WTC11 (cell line): ENCODE measurements around the gene ST8SIA1. TPM values are rescaled to one million over a fixed set of nuclear protein-coding genes. Genes with fewer than 3 reads are reported as not detected.

Experiments used
- ATAC-seq: fragments of 200-7000 bp; cut with Tn5 transposase; 2 replicates; pipeline ENCODE4 v1.10.0; 2021; ENCODE audit warnings: mild to moderate bottlenecking, moderate library complexity
- CTCF ChIA-PET: fragments of 300-600 bp; sonication (Branson Sonifier 250); formaldehyde crosslinking; loops from one replicate; lab custom pipeline; 2021; ENCODE audit warnings: antibody characterized with exemption; lab: Charles Lee
- POLR2A ChIA-PET: fragments of 350-600 bp; sonication (Branson Sonifier 250); formaldehyde crosslinking; loops from one replicate; lab custom pipeline; 2021; ENCODE audit warnings: antibody characterized with exemption; lab: Charles Lee
- DNase-seq: peaks from one replicate; pipeline ENCODE4 v3.0.0; 2021; ENCODE audit warnings: low spot score
- H3K27ac Mint-ChIP-seq: 2 replicates; pipeline ENCODE4 v1.8.0; 2021; ENCODE audit warnings: mixed read lengths
- H3K27me3 Mint-ChIP-seq: 2 replicates; pipeline ENCODE4 v1.8.0; 2021; ENCODE audit warnings: low read depth, mild to moderate bottlenecking, moderate library complexity, mixed read lengths
- H3K36me3 Mint-ChIP-seq: 2 replicates; pipeline ENCODE4 v1.8.0; 2021; ENCODE audit warnings: mixed read lengths
- H3K4me1 Mint-ChIP-seq: 2 replicates; pipeline ENCODE4 v1.8.0; 2022; ENCODE audit warnings: mixed read lengths
- H3K4me3 Mint-ChIP-seq: 2 replicates; pipeline ENCODE4 v1.8.0; 2021; ENCODE audit warnings: mild to moderate bottlenecking, moderate library complexity, mixed read lengths
- H3K9me3 Mint-ChIP-seq: 2 replicates; pipeline ENCODE4 v1.8.0; 2021; ENCODE audit warnings: mixed read lengths
- FOXK1 ChIP-seq: sonication (generic); formaldehyde crosslinking; IDR thresholded peaks from 2 replicates; pipeline ENCODE4 v1.8.0; 2022; ENCODE audit warnings: mild to moderate bottlenecking, moderate library complexity, missing genetic modification reagents
- FOXP1 ChIP-seq: sonication (generic); formaldehyde crosslinking; IDR thresholded peaks from 2 replicates; pipeline ENCODE4 v1.8.0; 2022; ENCODE audit warnings: missing genetic modification reagents, mild to moderate bottlenecking, moderate library complexity, borderline replicate concordance
- GABPB1 ChIP-seq: sonication (generic); formaldehyde crosslinking; IDR thresholded peaks from 2 replicates; pipeline ENCODE4 v1.8.1; 2023; ENCODE audit warnings: mild to moderate bottlenecking, missing genetic modification reagents
- GRHL2 ChIP-seq: fragments of 250-450 bp; sonication (Bioruptor Pico); IDR thresholded peaks from 2 replicates; pipeline ENCODE4 v1.8.0; 2022; ENCODE audit warnings: mild to moderate bottlenecking, moderate library complexity; ENCODE audit not compliant: insufficient replicate concordance, severe bottlenecking
- KAT7 ChIP-seq: sonication (generic); formaldehyde crosslinking; IDR thresholded peaks from 2 replicates; pipeline ENCODE4 v1.8.1; 2023; ENCODE audit warnings: missing genetic modification reagents, mild to moderate bottlenecking, borderline replicate concordance
- NFE2L1 ChIP-seq: sonication (generic); formaldehyde crosslinking; IDR thresholded peaks from 2 replicates; pipeline ENCODE4 v1.8.1; 2023; ENCODE audit warnings: missing genetic modification reagents
- NFYB ChIP-seq: sonication (generic); formaldehyde crosslinking; conservative IDR thresholded peaks from 2 replicates; pipeline ENCODE4 v1.8.0; 2022; ENCODE audit warnings: low read depth, missing genetic modification reagents
- NR2C2 ChIP-seq: sonication (generic); formaldehyde crosslinking; IDR thresholded peaks from 2 replicates; pipeline ENCODE4 v1.8.0; 2022; ENCODE audit warnings: mild to moderate bottlenecking, missing genetic modification reagents
- NR3C1 ChIP-seq: sonication (generic); formaldehyde crosslinking; conservative IDR thresholded peaks from 2 replicates; pipeline ENCODE4 v1.8.1; 2023; ENCODE audit warnings: low read depth, mild to moderate bottlenecking, missing genetic modification reagents
- SMAD4 ChIP-seq: sonication (generic); formaldehyde crosslinking; IDR thresholded peaks from 2 replicates; pipeline ENCODE4 v1.8.0; 2022; ENCODE audit warnings: mild to moderate bottlenecking, missing genetic modification reagents
- SP1 ChIP-seq: sonication (generic); formaldehyde crosslinking; conservative IDR thresholded peaks from 2 replicates; pipeline ENCODE4 v1.8.1; 2022; ENCODE audit warnings: missing genetic modification reagents
- TCF7 ChIP-seq: sonication (generic); formaldehyde crosslinking; IDR thresholded peaks from 2 replicates; pipeline ENCODE4 v1.8.0; 2022; ENCODE audit warnings: mild to moderate bottlenecking, low read depth, missing genetic modification reagents, moderate library complexity
- ZBTB21 ChIP-seq: sonication (generic); formaldehyde crosslinking; IDR thresholded peaks from 2 replicates; pipeline ENCODE4 v1.8.1; 2023; ENCODE audit warnings: mild to moderate bottlenecking, missing genetic modification reagents, borderline replicate concordance
- ZNF219 ChIP-seq: sonication (generic); formaldehyde crosslinking; IDR thresholded peaks from 2 replicates; pipeline ENCODE4 v1.8.0; 2023; ENCODE audit warnings: missing genetic modification reagents, mild to moderate bottlenecking, borderline replicate concordance
- ZNF263 ChIP-seq: sonication (generic); formaldehyde crosslinking; IDR thresholded peaks from 2 replicates; pipeline ENCODE4 v1.8.1; 2022; ENCODE audit warnings: low read depth, mild to moderate bottlenecking, moderate library complexity, missing genetic modification reagents
- ZNF416 ChIP-seq: fragments of 250-450 bp; sonication (Bioruptor Pico); IDR thresholded peaks from 2 replicates; pipeline ENCODE4 v1.9.0; 2021; ENCODE audit warnings: mild to moderate bottlenecking, inconsistent platforms
- total RNA-seq: library from RNA; stranded (reverse); gene quantifications from 3 replicates; pipeline ENCODE4 v1.2.3, GENCODE V29; 2021
- TF ChIP-seq, protein P1 (sequence below): fragments of 250-450 bp; sonication (Bioruptor Pico); IDR thresholded peaks from 2 replicates; pipeline ENCODE4 v1.9.0; 2021; ENCODE audit warnings: mild to moderate bottlenecking
- TF ChIP-seq, protein P2 (sequence below): sonication (generic); formaldehyde crosslinking; IDR thresholded peaks from 2 replicates; pipeline ENCODE4 v1.8.0; 2022; ENCODE audit warnings: mild to moderate bottlenecking, missing genetic modification reagents
- TF ChIP-seq, protein P3 (sequence below): sonication (generic); formaldehyde crosslinking; IDR thresholded peaks from 2 replicates; pipeline ENCODE4 v1.8.1; 2022; ENCODE audit warnings: mild to moderate bottlenecking, missing genetic modification reagents, moderate library complexity, borderline replicate concordance
- TF ChIP-seq, protein P4 (sequence below): fragments of 200-600 bp; IDR thresholded peaks from 2 replicates; pipeline ENCODE4 v1.8.0; 2022; ENCODE audit warnings: antibody characterized with exemption
- TF ChIP-seq, protein P5 (sequence below): fragments of 250-450 bp; sonication (Bioruptor Pico); IDR thresholded peaks from 2 replicates; pipeline ENCODE4 v1.9.0; 2021; ENCODE audit warnings: moderate library complexity, mild to moderate bottlenecking, inconsistent platforms, borderline replicate concordance
- TF ChIP-seq, protein P6 (sequence below): fragments of 250-450 bp; sonication (Bioruptor Pico); IDR thresholded peaks from 2 replicates; pipeline ENCODE4 v1.9.0; 2021; ENCODE audit warnings: mild to moderate bottlenecking
- TF ChIP-seq, protein P7 (sequence below): sonication (generic); formaldehyde crosslinking; IDR thresholded peaks from 2 replicates; pipeline ENCODE4 v1.8.1; 2023; ENCODE audit warnings: mild to moderate bottlenecking, missing genetic modification reagents, moderate library complexity

The ST8SIA1 gene
- total RNA-seq, 1 experiment from 2014 or later: 2.3 TPM

DNA sequence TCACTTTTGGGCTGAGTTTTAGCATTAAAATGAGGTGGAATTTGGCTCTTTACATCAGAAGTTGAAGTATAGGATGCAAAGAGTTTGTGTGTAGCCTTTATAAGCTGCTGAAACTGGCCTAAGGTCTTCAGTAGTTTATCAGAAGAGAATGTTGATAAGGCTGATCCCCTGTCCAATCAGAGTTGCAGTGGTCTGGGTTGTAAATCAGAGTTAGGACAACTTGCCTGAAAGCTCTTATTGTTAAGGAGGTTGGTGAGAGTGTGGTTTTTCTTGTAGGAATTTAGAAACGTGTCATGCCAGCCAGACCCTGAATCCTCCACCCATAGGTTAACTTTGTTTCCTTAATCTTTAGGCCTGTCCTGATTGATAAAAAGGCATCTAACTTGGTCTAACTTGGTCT lies 143.5 kb downstream of the ST8SIA1 start:
- H3K4me3 Mint-ChIP-seq: no peak overlapping the region
- no peaks in the 10 kb centered on the region for H3K9me3 Mint-ChIP-seq
- ChIA-PET CTCF (interaction anchor here (1.0 kb wide), 2 partner anchors 41 to 144 kb away, joined by 3 to 4 read pairs; no protein-coding TSS in a partner anchor), POLR2A (no interaction called here)
- no peak overlapping the region for H3K27ac Mint-ChIP-seq
- DNase-seq: no peak
- H3K4me1 Mint-ChIP-seq: no peaks in the 10 kb centered on the region
- H3K36me3 Mint-ChIP-seq: no peaks in the 10 kb centered on the region
- no peaks in the 10 kb centered on the region for H3K27me3 Mint-ChIP-seq
- TF ChIP-seq SMAD4 (CRISPR knock-in tag): no peak
- no peak for TF ChIP-seq GABPB1 (CRISPR knock-in tag)
- TF ChIP-seq NFE2L1 (CRISPR knock-in tag): no peak
- TF ChIP-seq, protein P1, sequence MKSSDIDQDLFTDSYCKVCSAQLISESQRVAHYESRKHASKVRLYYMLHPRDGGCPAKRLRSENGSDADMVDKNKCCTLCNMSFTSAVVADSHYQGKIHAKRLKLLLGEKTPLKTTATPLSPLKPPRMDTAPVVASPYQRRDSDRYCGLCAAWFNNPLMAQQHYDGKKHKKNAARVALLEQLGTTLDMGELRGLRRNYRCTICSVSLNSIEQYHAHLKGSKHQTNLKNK: no peak
- no peak for TF ChIP-seq ZNF219 (CRISPR knock-in tag)
- no peak for TF ChIP-seq ZNF416
- TF ChIP-seq NFYB: no peak
- no peak for ATAC-seq

DNA sequence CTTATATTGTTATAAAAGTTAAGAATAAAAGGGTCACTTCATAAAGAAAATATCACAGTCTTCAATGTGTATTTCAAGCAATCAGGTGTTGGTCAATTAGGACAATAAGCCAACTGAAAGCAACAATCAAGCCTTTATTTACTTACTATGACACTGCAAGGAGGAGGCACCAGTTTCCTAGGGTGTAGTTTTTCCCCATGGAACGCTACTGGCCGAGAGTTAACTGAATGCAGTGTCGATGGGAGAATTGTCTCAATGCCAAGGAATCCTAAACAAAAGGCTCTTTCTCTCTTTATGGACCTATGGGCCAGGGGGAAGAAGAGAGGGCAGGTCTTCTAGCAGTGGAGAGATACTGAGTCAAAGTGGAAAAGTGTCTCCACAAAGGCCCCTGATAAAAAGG lies 146.1 kb downstream of the ST8SIA1 start:
- Mint-ChIP-seq H3K27ac (no peak overlapping the region), H3K27me3 (no peaks in the 10 kb centered on the region), H3K4me3 (no peak overlapping the region), H3K4me1 (no peaks in the 10 kb centered on the region), H3K36me3 (no peaks in the 10 kb centered on the region), H3K9me3 (no peaks in the 10 kb centered on the region)
- no peak for DNase-seq
- ATAC-seq: no peak
- ChIA-PET CTCF (no interaction called here), POLR2A (no interaction called here)
- TF ChIP-seq KAT7 (CRISPR knock-in tag) (no peak), NR3C1 (CRISPR knock-in tag) (no peak), ZNF416 (no peak), NR2C2 (no peak), ZNF263 (CRISPR knock-in tag) (no peak), ZBTB21 (CRISPR knock-in tag) (no peak), TCF7 (CRISPR knock-in tag) (no peak), FOXP1 (CRISPR knock-in tag) (no peak), FOXK1 (CRISPR knock-in tag) (no peak), GRHL2 (no peak), SP1 (no peak)
- TF ChIP-seq, protein P2, sequence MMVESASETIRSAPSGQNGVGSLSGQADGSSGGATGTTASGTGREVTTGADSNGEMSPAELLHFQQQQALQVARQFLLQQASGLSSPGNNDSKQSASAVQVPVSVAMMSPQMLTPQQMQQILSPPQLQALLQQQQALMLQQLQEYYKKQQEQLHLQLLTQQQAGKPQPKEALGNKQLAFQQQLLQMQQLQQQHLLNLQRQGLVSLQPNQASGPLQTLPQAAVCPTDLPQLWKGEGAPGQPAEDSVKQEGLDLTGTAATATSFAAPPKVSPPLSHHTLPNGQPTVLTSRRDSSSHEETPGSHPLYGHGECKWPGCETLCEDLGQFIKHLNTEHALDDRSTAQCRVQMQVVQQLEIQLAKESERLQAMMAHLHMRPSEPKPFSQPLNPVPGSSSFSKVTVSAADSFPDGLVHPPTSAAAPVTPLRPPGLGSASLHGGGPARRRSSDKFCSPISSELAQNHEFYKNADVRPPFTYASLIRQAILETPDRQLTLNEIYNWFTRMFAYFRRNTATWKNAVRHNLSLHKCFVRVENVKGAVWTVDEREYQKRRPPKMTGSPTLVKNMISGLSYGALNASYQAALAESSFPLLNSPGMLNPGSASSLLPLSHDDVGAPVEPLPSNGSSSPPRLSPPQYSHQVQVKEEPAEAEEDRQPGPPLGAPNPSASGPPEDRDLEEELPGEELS (CRISPR knock-in tag): no peak
- TF ChIP-seq, protein P3, sequence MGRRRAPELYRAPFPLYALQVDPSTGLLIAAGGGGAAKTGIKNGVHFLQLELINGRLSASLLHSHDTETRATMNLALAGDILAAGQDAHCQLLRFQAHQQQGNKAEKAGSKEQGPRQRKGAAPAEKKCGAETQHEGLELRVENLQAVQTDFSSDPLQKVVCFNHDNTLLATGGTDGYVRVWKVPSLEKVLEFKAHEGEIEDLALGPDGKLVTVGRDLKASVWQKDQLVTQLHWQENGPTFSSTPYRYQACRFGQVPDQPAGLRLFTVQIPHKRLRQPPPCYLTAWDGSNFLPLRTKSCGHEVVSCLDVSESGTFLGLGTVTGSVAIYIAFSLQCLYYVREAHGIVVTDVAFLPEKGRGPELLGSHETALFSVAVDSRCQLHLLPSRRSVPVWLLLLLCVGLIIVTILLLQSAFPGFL (CRISPR knock-in tag): no peak
- TF ChIP-seq, protein P4, sequence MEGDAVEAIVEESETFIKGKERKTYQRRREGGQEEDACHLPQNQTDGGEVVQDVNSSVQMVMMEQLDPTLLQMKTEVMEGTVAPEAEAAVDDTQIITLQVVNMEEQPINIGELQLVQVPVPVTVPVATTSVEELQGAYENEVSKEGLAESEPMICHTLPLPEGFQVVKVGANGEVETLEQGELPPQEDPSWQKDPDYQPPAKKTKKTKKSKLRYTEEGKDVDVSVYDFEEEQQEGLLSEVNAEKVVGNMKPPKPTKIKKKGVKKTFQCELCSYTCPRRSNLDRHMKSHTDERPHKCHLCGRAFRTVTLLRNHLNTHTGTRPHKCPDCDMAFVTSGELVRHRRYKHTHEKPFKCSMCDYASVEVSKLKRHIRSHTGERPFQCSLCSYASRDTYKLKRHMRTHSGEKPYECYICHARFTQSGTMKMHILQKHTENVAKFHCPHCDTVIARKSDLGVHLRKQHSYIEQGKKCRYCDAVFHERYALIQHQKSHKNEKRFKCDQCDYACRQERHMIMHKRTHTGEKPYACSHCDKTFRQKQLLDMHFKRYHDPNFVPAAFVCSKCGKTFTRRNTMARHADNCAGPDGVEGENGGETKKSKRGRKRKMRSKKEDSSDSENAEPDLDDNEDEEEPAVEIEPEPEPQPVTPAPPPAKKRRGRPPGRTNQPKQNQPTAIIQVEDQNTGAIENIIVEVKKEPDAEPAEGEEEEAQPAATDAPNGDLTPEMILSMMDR: no peak
- TF ChIP-seq, protein P5, sequence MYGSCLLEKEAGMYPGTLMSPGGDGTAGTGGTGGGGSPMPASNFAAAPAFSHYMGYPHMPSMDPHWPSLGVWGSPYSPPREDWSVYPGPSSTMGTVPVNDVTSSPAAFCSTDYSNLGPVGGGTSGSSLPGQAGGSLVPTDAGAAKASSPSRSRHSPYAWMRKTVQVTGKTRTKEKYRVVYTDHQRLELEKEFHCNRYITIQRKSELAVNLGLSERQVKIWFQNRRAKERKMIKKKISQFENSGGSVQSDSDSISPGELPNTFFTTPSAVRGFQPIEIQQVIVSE (CRISPR knock-in tag): no peak
- TF ChIP-seq, protein P6, sequence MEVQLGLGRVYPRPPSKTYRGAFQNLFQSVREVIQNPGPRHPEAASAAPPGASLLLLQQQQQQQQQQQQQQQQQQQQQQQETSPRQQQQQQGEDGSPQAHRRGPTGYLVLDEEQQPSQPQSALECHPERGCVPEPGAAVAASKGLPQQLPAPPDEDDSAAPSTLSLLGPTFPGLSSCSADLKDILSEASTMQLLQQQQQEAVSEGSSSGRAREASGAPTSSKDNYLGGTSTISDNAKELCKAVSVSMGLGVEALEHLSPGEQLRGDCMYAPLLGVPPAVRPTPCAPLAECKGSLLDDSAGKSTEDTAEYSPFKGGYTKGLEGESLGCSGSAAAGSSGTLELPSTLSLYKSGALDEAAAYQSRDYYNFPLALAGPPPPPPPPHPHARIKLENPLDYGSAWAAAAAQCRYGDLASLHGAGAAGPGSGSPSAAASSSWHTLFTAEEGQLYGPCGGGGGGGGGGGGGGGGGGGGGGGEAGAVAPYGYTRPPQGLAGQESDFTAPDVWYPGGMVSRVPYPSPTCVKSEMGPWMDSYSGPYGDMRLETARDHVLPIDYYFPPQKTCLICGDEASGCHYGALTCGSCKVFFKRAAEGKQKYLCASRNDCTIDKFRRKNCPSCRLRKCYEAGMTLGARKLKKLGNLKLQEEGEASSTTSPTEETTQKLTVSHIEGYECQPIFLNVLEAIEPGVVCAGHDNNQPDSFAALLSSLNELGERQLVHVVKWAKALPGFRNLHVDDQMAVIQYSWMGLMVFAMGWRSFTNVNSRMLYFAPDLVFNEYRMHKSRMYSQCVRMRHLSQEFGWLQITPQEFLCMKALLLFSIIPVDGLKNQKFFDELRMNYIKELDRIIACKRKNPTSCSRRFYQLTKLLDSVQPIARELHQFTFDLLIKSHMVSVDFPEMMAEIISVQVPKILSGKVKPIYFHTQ: no peak
- TF ChIP-seq, protein P1: no peak
- TF ChIP-seq, protein P7, sequence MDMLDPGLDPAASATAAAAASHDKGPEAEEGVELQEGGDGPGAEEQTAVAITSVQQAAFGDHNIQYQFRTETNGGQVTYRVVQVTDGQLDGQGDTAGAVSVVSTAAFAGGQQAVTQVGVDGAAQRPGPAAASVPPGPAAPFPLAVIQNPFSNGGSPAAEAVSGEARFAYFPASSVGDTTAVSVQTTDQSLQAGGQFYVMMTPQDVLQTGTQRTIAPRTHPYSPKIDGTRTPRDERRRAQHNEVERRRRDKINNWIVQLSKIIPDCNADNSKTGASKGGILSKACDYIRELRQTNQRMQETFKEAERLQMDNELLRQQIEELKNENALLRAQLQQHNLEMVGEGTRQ (CRISPR knock-in tag): no peak
